Superior temporal gyrus (tissue), 1 donor: ENCODE data around the gene RAB4A.
"Not testable (repeated sequence)": the region's sequence is repeated elsewhere in the genome, so short reads cannot be mapped to it uniquely, and the experiment has no call there.

Source experiments
- DNase-seq: peaks from one replicate; pipeline ENCODE4 v3.0.0-alpha.2; 2016; ENCODE audit errors: extremely low spot score

RAB4A gene

GRCh38 chr1:229271448-229272159 lies 693 bp downstream of the RAB4A start:
- DNase-seq, result peak; percentile 66

- peak; percentile 35 for DNase-seq
These were observed 1.6 kb downstream of the RAB4A start for GRCh38 chr1:229272164-229273158.

GRCh38 chr1:229273507-229274232 lies 2.8 kb downstream of the RAB4A start:
- DNase-seq, result no peak

- DNase-seq, result no peak
These were observed 4.1 kb downstream of the RAB4A start for GRCh38 chr1:229275005-229275404.

GRCh38 chr1:229278120-229278741 lies 7.3 kb downstream of the RAB4A start:
- DNase-seq, result no peak

GRCh38 chr1:229279242-229279641 lies 8.3 kb downstream of the RAB4A start:
- DNase-seq, result no peak

GRCh38 chr1:229280037-229280828 lies 9.3 kb downstream of the RAB4A start:
- DNase-seq, result no peak

- no peak for DNase-seq
These were observed 10.0 kb downstream of the RAB4A start for GRCh38 chr1:229280921-229281320.

- no peak for DNase-seq
These were observed 10.5 kb downstream of the RAB4A start for GRCh38 chr1:229281339-229281926.

- no peak for DNase-seq
These were observed 11.4 kb downstream of the RAB4A start for GRCh38 chr1:229282295-229282823.

GRCh38 chr1:229283183-229283611 lies 12.3 kb downstream of the RAB4A start:
- DNase-seq, result no peak

- no peak for DNase-seq
These were observed 14.0 kb downstream of the RAB4A start for GRCh38 chr1:229284887-229285286.

GRCh38 chr1:229285440-229285839 lies 14.5 kb downstream of the RAB4A start:
- no peak for DNase-seq

GRCh38 chr1:229286099-229286766 lies 15.3 kb downstream of the RAB4A start:
- DNase-seq, result no peak

- DNase-seq, result no peak
These were observed 16.4 kb downstream of the RAB4A start for GRCh38 chr1:229287267-229287666.

GRCh38 chr1:229288516-229288915 lies 17.6 kb downstream of the RAB4A start:
- no peak for DNase-seq

GRCh38 chr1:229291686-229292085 lies 20.8 kb downstream of the RAB4A start:
- not testable (repeated sequence) for DNase-seq

GRCh38 chr1:229293528-229294204 lies 22.8 kb downstream of the RAB4A start:
- no peak for DNase-seq

- no peak for DNase-seq
These were observed 24.8 kb downstream of the RAB4A start for GRCh38 chr1:229295745-229296144.
